GM11168 (cell line): ENCODE data around the gene TBC1D19.
"Not testable (repeated sequence)": the region's sequence is repeated elsewhere in the genome, so short reads cannot be mapped to it uniquely, and the experiment has no call there.

ENCODE experiments used
- in situ Hi-C: fragments of 300-500 bp; cut with MboI; formaldehyde crosslinking; loops from one replicate; pipeline ENCODE4 v1.12.0; 2022; ENCODE audit warnings: low sequenced_read_pairs; ENCODE audit not compliant: unreplicated experiment

TBC1D19 gene

DNA sequence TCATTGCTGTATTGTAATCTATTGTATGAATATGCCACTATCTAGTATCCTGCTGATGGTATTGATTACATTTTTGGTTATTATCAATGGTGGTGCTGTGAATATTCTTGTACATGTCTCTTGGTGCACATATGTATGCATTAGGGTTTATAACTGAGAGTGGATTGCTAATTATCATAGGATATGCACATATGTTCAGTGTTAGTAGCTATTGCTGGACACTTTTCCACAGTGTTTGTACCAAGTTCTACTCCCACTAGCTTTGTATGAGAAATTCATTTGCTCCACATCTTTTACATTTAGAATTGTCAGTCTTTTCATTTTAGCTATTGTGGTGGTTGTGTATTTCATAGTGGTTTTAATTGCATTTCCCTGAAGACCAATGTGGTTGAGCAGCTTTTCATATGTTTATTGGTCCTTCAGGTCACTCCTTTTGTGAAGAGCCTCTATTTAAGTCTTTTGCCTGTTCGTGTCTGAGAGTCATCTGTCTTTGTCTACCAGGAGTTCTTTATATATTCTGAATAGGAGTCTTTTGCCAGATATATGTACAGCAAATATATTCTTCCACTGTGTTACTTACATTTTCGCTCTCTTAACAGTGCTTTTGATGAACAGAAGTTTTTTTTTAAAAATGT is 87.1 kb downstream of the TBC1D19 start:
- in situ Hi-C loops: no loop called here

DNA sequence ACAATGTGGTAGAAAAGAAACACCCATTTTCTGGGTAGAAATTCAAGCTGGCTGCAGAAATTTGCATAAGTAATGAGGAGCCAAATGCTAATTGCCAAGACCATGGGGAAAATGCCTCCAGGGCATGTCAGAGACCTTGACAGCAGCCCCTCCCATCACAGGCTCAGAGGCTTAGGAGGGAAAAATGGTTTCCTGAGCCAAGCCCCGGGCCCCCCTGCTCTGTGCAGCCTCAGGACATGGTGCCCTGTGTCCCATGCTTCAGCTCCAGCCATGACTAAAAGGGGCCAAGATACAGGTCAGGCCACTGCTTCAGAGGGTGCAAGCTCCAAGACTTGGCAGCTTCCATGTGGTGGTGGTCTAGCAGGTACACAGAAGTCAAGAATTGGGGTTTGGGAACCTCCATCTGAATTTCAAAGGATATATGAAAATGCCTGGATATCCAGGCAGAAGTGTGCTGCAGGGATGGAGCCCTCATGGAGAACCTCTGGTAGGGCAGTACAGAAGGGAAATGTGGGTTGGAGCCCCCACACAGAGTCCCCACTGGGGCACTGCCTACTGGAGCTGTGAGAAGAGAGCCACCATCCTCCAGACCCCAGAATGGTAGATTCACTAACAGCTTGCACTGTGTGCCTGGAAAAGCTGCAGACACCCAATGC is 95.3 kb downstream of the TBC1D19 start:
- in situ Hi-C loops: not testable (repeated sequence)

DNA sequence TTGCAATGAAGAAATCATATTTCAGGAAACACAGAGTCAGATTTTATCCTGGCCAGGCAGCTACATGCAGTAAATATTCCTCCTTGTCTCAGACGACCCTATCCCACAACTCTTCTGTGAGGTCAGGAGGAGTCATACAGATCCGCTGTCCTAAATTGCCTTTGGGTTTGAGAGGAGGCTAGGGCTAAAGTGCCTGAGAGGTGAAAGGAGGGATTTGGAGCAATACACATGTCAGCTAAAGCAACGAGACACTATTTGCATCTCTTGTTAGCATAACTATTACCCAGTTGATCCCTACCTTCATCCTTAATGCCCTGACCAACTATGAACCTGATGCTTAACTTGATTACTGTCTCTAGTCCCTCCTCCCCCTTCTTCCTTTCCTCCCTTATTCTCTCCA is 98.6 kb downstream of the TBC1D19 start:
- in situ Hi-C loops: no loop called here

DNA sequence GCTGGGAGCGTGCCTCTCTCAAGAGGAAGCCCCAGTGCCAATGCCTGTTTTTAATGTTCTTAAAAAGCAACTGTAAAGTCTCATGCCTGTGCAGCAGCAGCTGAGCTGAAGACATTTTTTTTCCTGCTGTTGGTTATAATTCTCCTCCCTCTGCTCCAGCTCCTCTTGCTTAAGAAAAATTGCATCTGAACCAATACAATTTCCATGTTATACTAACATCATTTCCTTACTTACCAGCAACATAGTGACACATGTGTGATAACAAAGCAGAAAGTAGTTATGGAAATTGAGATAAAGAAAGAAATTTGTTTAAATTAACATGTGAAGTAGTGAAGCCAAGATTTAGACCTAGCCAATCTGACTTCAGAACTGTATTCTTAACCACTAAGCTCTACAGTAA is 101.4 kb downstream of the TBC1D19 start:
- in situ Hi-C loops: no loop called here

DNA sequence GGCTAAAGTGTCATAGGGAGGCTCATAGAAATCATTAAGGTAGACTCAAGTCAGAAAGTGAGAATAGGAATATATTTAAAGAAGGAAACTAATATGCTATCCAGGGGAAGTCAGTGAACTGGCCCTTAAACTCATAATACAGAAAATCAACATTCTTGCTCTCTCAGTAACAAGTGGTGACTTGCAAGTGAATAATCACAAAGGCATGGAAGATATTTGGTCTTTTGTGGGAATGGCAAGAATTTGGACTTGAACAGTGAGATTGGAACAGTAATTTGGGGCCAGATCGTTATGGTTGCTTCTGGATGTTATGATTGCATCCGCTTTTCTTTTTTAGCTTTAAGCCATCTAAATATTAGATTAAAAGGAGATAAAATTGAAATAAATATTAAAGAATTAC is 103.8 kb downstream of the TBC1D19 start:
- in situ Hi-C loops: no loop called here

DNA sequence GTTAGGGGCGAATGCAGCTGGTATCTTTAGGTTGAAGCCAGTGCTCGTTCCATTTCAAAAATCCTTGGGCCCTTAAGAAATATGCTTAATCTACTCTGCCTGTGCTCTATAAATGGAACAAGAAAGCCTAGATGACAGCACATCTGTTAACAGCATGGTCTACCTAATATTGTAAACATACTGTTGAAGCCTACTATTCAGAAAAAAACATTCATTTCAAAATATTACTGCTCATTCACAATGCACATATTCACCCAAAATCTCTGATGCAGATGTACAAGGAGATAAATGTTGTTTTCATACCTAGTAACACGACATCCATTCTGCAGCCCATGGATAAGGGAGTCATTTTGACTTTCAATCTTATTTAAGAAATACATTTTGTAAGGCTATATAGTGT is 106.6 kb downstream of the TBC1D19 start:
- in situ Hi-C loops: no loop called here

DNA sequence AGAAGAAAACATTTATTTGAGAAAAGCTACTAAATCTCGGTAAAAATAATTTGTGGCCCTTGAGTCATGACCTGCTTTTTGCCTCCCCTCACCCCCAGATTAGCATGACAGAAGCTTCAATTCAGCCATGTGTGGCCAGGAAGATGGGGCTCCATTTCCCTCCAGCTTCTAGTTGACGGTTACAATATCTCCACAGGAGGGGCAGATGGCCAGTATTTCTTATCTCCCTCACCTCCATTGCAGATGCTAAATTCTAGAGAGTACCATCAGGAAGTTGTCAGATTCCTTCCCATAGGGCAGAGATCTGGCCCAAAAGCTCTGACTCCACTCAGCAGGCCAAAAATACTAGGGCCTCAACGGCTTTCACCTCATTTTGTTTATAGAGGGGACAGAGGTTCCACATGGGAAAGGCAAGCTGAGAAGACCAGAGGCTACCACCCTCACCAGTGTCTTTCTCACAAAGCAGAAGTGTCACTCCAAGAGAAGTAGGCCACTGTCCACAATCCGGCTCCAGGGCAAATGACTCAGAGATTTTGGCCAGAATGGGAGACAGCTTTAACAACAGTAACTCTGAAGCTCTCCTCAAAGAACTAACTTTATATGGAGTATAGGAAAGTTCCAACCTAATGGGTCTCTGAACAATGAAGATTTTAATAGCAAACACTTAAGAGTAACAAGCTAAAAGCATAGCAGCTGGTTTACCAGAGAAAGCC is 108.3 kb downstream of the TBC1D19 start:
- in situ Hi-C loops: no loop called here

DNA sequence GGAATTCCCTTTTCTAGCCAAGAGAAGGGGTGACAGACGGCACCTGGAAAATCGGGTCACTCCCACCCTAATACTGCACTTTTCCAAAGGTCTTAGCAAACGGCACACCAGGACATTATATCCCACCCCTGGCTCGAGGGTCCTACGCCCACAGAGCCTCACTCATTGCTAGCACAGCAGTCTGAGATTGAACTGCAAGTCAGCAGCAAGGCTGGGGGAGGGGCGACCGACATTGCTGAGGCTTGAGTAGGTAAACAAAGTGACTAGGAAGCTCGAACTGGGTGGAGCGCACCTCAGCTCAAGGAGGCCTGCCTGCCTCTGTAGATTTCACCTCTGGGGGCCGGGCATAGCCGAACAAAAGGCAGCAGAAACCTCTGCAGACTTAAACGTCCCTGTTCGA is 110.2 kb downstream of the TBC1D19 start:
- in situ Hi-C loops: not testable (repeated sequence)

DNA sequence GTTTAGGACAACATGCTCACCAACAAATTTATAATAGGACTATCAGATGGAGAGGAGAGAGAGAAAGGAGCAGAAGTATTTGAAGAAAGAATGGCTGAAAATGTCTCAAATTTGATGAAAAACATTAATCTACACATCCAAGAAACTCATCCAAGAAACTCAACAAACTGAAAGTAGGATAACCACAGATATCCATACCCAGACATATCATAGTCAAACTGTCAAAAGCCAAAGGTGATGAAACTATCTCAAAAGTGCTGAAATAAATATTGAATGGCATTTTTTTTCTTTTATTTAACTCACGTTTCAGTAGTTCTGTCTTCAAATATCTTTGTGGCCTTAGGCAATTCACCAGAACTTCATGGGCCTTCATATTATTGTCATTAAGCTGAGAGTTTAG is 116.2 kb downstream of the TBC1D19 start:
- in situ Hi-C loops: loop anchor here (25.0 kb wide), 1 partner anchor 238 kb away; no protein-coding TSS in a partner anchor

DNA sequence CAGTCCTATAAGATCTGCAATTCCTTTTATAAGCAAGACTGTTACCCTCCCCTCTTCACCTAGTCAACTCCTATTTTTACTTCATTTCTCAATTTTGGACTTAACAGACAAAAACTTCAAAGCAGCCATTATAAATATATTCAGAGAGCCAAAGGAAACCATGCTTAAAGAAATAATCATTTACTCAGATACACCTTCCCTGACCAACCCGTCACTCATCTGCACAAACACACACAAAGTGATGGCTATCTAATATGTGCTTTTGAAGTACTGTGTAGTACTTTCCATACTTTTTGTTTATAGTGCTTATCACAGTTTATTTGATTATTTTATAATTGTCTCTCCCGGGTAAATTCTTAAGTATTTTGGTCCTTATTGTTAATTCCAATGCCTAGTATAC is 117.2 kb downstream of the TBC1D19 start:
- in situ Hi-C loops: loop anchor here (25.0 kb wide), 1 partner anchor 239 kb away; no protein-coding TSS in a partner anchor

DNA sequence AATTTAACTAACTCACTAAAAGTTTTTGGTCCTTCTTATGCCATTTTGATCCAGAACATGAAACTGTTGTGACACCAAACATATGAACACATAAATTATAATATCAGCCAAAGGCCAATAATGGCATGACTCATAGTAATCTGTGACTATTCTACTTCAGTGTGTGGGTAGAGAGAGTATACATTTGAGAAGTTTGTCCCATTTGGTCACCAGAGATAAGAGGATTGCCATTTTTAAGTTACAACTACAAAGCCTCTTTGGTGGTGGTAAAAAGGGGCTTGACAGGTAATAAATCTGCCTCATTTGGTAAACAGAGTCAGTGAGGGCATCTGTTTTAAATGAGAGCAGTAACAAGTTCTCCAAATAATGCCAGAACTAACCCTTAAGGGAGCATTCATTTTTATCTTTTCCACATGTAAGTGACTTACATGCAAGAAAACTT is 117.9 kb downstream of the TBC1D19 start:
- in situ Hi-C loops: loop anchor here (25.0 kb wide), 1 partner anchor 240 kb away; no protein-coding TSS in a partner anchor

DNA sequence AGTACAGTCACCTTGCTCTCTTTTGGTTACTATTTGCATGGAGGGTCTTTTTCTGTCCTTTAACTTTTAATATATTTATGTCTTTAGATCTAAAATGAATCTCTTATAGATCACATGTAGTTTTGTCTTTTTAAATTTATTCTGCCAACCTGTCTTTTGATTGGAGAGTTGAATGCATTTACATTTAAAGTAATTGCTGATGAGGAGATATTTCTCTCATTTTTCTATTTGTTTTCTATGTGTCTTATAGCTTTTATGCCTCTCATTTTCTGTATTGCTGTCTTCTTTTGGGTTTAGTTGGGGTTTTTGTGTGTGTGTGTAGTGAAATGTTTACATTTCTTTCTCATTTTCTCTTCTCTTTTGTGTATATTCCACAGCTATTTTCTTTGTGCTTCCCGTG is 123.5 kb downstream of the TBC1D19 start:
- in situ Hi-C loops: loop anchor here (25.0 kb wide), 1 partner anchor 245 kb away; no protein-coding TSS in a partner anchor

DNA sequence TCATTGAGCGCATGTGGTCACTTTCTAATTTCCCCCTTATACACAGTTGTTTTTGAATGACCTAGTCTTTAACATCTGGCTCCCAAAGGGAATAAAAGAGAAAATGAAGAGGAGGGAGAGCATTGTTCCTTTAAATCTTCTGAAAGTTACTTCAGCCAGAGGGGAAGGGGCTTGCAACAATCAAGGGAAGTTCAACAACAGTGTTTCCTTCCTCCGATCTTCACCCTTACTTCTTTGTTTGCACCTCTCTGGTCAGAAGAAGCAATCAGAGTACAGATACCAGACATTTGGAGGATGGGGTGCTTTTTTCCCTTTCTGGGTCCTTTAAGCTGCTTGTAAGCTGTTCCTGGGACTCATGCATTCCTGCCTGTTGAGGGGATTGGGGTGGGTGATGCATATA is 125.4 kb downstream of the TBC1D19 start:
- in situ Hi-C loops: loop anchor here (25.0 kb wide), 1 partner anchor 247 kb away; no protein-coding TSS in a partner anchor

DNA sequence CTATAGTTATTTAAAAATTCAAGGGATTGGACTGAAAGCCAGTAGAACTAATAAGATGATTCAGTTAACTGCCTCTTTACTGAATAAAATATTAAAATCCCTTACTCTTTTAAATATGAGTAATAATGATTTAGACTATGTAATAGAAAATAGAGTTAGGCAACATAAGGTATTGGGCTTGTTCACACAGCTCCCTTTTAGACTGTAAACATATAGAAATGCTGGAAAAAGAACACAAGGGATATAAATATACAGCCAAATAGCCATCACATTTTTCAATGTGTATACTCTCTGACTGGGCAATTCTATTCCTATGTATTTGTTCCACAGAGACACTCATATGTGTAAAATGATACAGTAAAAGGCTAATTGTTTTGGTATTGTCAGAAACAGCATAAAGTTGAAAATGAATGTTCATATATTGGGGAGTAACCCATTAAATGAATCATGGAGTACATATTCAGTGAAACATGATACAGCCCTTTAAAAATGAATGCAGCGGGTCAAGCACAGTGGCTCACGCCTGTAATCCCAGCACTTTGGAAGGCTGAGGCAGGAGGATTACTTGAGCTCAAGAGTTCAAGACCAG is 129.8 kb downstream of the TBC1D19 start:
- in situ Hi-C loops: loop anchor here (25.0 kb wide), 1 partner anchor 251 kb away; no protein-coding TSS in a partner anchor

DNA sequence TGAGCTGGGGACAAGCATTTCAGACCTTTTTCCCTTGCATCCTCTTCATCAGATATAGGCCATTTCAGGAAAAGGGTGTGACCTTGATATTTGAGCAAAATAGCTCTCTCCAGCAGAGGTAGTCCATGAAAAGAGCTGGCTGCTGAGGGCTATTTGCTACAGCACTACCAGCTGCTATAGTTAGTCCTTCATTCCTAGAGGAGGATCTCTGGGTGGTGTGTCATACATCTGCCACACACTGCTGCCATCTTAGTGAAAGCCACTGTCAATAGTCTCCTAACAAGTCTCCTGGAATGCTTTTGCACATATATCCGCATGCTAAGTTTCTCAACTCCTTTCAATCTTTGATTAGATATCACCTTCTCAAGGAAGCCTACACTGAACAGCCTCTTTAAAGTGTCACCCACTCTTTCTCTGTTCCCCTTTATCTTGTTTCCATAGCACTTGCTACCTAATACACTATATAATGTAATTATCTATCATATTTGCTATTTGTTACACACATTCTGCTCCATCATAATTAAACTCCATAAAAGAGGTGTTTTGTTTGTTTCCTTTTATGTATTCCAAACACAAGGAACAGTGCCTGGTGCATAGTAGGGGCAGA is 131.9 kb downstream of the TBC1D19 start:
- in situ Hi-C loops: loop anchor here (25.0 kb wide), 1 partner anchor 253 kb away; no protein-coding TSS in a partner anchor

DNA sequence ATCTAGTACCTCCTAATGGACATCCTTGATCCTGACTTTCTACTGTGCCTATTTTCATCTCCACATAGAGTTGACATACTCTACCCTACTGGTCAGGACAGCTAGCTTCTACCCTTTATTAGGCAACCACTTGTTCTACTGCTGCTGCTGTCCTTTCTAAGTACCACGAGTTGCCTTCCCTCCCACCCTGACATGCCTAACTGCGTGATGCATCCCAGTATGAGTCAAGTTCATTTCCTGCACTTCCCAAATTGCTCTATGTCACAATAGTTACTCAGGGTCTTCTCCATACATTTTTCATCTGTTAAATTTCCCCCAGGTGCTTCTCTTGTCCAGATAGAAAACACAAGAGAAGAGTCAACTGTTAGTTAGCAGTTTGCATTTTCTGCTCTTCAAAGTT is 133.4 kb downstream of the TBC1D19 start:
- in situ Hi-C loops: loop anchor here (25.0 kb wide), 1 partner anchor 255 kb away; no protein-coding TSS in a partner anchor

DNA sequence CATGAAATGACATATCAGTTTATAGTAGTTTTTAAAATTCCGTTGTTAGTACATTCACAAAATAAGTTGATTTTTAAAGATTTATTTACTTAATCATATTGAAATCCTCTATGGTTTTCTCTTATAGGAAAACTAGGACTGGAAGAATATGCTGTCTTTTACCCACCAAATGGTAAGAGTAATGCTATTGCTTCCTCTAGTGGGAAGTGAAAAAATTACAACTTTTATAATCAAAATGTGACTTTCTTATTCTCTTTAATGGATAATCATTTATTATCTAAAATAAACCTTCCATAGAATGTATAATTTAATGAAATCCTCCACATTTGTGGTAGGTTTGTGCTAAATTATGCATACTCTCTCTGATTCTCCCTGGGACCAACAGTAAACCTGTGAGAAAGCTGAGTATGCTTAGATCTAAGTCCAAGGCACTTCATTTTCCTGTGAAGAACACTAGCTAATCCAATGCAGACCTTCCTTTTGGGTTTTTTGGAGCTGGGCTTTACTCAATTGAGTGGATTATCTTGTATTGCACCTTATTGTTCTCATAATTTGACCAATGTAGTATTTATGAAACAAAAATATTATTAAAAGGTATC is 136.2 kb downstream of the TBC1D19 start:
- in situ Hi-C loops: loop anchor here (25.0 kb wide), 1 partner anchor 258 kb away; no protein-coding TSS in a partner anchor

DNA sequence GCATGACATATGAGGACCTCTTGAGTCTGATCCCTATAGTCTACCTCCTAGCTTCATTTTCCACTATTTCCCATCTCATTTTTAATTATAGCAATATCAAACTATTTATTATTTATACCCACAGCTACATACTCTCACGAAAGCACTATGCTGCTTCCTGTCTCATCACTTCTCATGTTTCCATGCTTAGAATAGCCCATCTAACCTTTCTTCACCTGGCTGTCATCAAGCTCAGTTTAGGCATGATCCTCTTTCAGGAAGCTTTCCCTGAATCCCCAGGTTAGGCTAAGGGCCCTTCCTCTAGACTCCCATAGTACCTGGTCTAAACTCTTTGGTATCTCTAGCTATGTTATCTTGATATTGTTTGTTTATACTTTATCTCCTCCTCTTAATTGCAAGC is 137.8 kb downstream of the TBC1D19 start:
- in situ Hi-C loops: loop anchor here (25.0 kb wide), 1 partner anchor 259 kb away; no protein-coding TSS in a partner anchor

DNA sequence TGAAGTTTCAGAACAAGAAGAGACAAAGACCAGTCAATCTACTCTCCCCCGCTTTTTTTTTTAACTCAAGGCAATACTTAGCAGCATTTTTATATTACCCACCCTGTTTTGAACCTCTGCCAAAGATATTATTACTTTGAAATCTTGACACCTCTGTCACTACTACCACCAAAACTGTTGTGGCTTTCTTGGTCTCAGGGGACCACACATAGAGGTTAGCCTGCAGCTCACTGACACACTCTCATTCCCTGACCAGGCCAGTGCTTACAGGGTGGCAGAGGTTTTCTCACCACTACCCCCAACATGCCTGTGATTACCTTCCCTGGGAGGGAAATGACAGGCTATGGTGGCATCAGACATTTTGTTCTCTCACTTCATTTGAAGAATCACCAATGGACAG is 139.3 kb downstream of the TBC1D19 start:
- in situ Hi-C loops: loop anchor here (25.0 kb wide), 1 partner anchor 261 kb away; no protein-coding TSS in a partner anchor
